Amygdala (tissue), 56 donors: ENCODE results near the gene RXRA.

ENCODE experiments used
- DNase-seq, 56 donors: peaks; one replicate each; lab custom pipeline; 2025; lab: John Stamatoyannopoulos, UW

The RXRA gene

GRCh38 chr9:134361843-134362414 lies 35.7 kb downstream of the RXRA start:
- DNase-seq: peak in 15 of 56 donors; percentile 21 to 72 (median 45)

GRCh38 chr9:134363450-134363849 lies 37.2 kb downstream of the RXRA start:
- no peak for DNase-seq

- DNase-seq: peak in 3 of 56 donors; percentile 12 to 43 (median 17)
Measured at GRCh38 chr9:134364391-134365114, 38.3 kb downstream of the RXRA start.

- no peak for DNase-seq
Measured at GRCh38 chr9:134365115-134365596, 38.9 kb downstream of the RXRA start.

- no peak for DNase-seq
Measured at GRCh38 chr9:134365791-134366222, 39.6 kb downstream of the RXRA start.

GRCh38 chr9:134366223-134367031 lies 40.2 kb downstream of the RXRA start:
- peak in 54 of 56 donors; percentile 44 to 95 (median 82) for DNase-seq

- no peak for DNase-seq
Measured at GRCh38 chr9:134367061-134367460, 40.8 kb downstream of the RXRA start.

- peak in 1 of 56 donors; percentile 32 for DNase-seq
Measured at GRCh38 chr9:134367791-134368490, 41.7 kb downstream of the RXRA start.

GRCh38 chr9:134368571-134368970 lies 42.3 kb downstream of the RXRA start:
- no peak for DNase-seq

- DNase-seq: peak in 1 of 56 donors; percentile 29
Measured at GRCh38 chr9:134369416-134370212, 43.4 kb downstream of the RXRA start.

- peak in 8 of 56 donors; percentile 22 to 34 (median 28) for DNase-seq
Measured at GRCh38 chr9:134370213-134370492, 43.9 kb downstream of the RXRA start.

GRCh38 chr9:134370638-134371037 lies 44.4 kb downstream of the RXRA start:
- DNase-seq: no peak

- DNase-seq: peak in 19 of 56 donors; percentile 22 to 61 (median 38)
Measured at GRCh38 chr9:134371731-134372130, 45.5 kb downstream of the RXRA start.

GRCh38 chr9:134372581-134373267 lies 46.5 kb downstream of the RXRA start:
- no peak for DNase-seq

GRCh38 chr9:134373269-134373668 lies 47.0 kb downstream of the RXRA start:
- no peak for DNase-seq

GRCh38 chr9:134373953-134374300 lies 47.7 kb downstream of the RXRA start:
- no peak for DNase-seq

GRCh38 chr9:134374301-134375010 lies 48.2 kb downstream of the RXRA start:
- DNase-seq: peak in 21 of 56 donors; percentile 11 to 61 (median 40)

GRCh38 chr9:134375011-134375390 lies 48.7 kb downstream of the RXRA start:
- DNase-seq: peak in 9 of 56 donors; percentile 33 to 63 (median 47)
